ENCODE measurements around the gene APP.
A peak's percentile ranks its signal among the peaks of the same experiment; 100 is the strongest.

Gene APP

GRCh38 chr21:26170471-26171257 lies at the start of gene APP:
TSS of gene APP (minus strand) at chr21:26170770. CDS start at chr21:26170620, 150 bp downstream.
- Histone ChIP-seq H3K27ac (peak within 1 kb of the TSS; percentile 63), H3K4me2 (ENCODE audit: low read length) (peak within 1 kb of the TSS; percentile 93), H2AFZ (peak within 1 kb of the TSS; percentile 83), H3K4me3 (ENCODE audit: low read depth, low read length) (peak within 1 kb of the TSS; percentile 83), H3K9me3 (ENCODE audit: control insufficient read depth, low read length) (no peaks in the 10 kb centered on the region), H3K27me3 (ENCODE audit: control insufficient read depth, insufficient read depth, low read length) (no peaks in the 10 kb centered on the region), H3K9ac (no peak within 1 kb of the TSS), H3K36me3 (ENCODE audit: control insufficient read depth, insufficient read depth, low read length) (no peaks in the 10 kb centered on the region), H3K4me1 (no peaks in the 10 kb centered on the region), H3K79me2 (no peaks in the 10 kb centered on the region)
- TF ChIP-seq CTCF (IDR thresholded peaks at IDR 0.05): peak; percentile 55

- Histone ChIP-seq H3K4me2 (ENCODE audit: low read length) (no peak overlapping the region), H3K79me2 (no peaks in the 10 kb centered on the region), H3K9ac (no peak overlapping the region), H2AFZ (no peak overlapping the region), H3K4me1 (no peaks in the 10 kb centered on the region), H3K4me3 (ENCODE audit: low read depth, low read length) (no peak overlapping the region), H3K27me3 (ENCODE audit: control insufficient read depth, insufficient read depth, low read length) (no peaks in the 10 kb centered on the region), H3K27ac (no peak overlapping the region), H3K36me3 (ENCODE audit: control insufficient read depth, insufficient read depth, low read length) (no peaks in the 10 kb centered on the region), H3K9me3 (ENCODE audit: control insufficient read depth, low read length) (no peaks in the 10 kb centered on the region)
- no peak for TF ChIP-seq CTCF (IDR thresholded peaks at IDR 0.05)
Observed at GRCh38 chr21:26212220-26212619, 41.6 kb upstream of the APP start.

GRCh38 chr21:26210614-26211013 lies 40.0 kb upstream of the APP start:
- Histone ChIP-seq H3K9ac (no peak overlapping the region), H3K4me2 (ENCODE audit: low read length) (no peak overlapping the region), H3K27me3 (ENCODE audit: control insufficient read depth, insufficient read depth, low read length) (no peaks in the 10 kb centered on the region), H3K4me1 (no peaks in the 10 kb centered on the region), H3K27ac (no peak overlapping the region), H3K4me3 (ENCODE audit: low read depth, low read length) (no peak overlapping the region), H3K36me3 (ENCODE audit: control insufficient read depth, insufficient read depth, low read length) (no peaks in the 10 kb centered on the region), H3K9me3 (ENCODE audit: control insufficient read depth, low read length) (no peaks in the 10 kb centered on the region), H3K79me2 (no peaks in the 10 kb centered on the region), H2AFZ (no peak overlapping the region)
- TF ChIP-seq CTCF (IDR thresholded peaks at IDR 0.05): no peak

- Histone ChIP-seq H3K4me3 (ENCODE audit: low read depth, low read length) (no peak overlapping the region), H3K27me3 (ENCODE audit: control insufficient read depth, insufficient read depth, low read length) (no peaks in the 10 kb centered on the region), H2AFZ (no peak overlapping the region), H3K27ac (no peak overlapping the region), H3K79me2 (no peaks in the 10 kb centered on the region), H3K4me2 (ENCODE audit: low read length) (no peak overlapping the region), H3K36me3 (ENCODE audit: control insufficient read depth, insufficient read depth, low read length) (no peaks in the 10 kb centered on the region), H3K9ac (no peak overlapping the region), H3K4me1 (no peaks in the 10 kb centered on the region), H3K9me3 (ENCODE audit: control insufficient read depth, low read length) (no peaks in the 10 kb centered on the region)
- no peak for TF ChIP-seq CTCF (IDR thresholded peaks at IDR 0.05)
Observed at GRCh38 chr21:26207021-26207420, 36.5 kb upstream of the APP start.

- Histone ChIP-seq H3K36me3 (ENCODE audit: control insufficient read depth, insufficient read depth, low read length) (no peaks in the 10 kb centered on the region), H3K79me2 (no peaks in the 10 kb centered on the region), H3K27me3 (ENCODE audit: control insufficient read depth, insufficient read depth, low read length) (no peaks in the 10 kb centered on the region), H3K9ac (no peak overlapping the region), H3K9me3 (ENCODE audit: control insufficient read depth, low read length) (no peaks in the 10 kb centered on the region), H3K4me2 (ENCODE audit: low read length) (no peak overlapping the region), H3K4me3 (ENCODE audit: low read depth, low read length) (no peak overlapping the region), H3K4me1 (no peaks in the 10 kb centered on the region), H3K27ac (no peak overlapping the region), H2AFZ (no peak overlapping the region)
- TF ChIP-seq CTCF (IDR thresholded peaks at IDR 0.05): no peak
Observed at GRCh38 chr21:26199456-26199855, 28.9 kb upstream of the APP start.

Measured in parathyroid adenoma (tissue), 2 donors.